ENCODE results near the gene QSOX1.
"Not testable (repeated sequence)": the region's sequence is repeated elsewhere in the genome, so short reads cannot be mapped to it uniquely, and the experiment has no call there.

The QSOX1 gene
- 38.0 to 43.8 reads per million in 2 experiments for total RNA-seq

- peak; percentile 84 for DNase-seq (ENCODE audit: low read depth)
Measured at GRCh38 chr1:180154325-180155181, at the start of gene QSOX1. Gene QSOX1 (plus strand): TSS chr1:180154869. CDS start chr1:180154908, 39 bp downstream.

GRCh38 chr1:180112091-180112490 is 42.6 kb upstream of the QSOX1 start:
- no peak for DNase-seq (ENCODE audit: low read depth)

GRCh38 chr1:180112984-180113647 is 41.6 kb upstream of the QSOX1 start:
- no peak for DNase-seq (ENCODE audit: low read depth)

- DNase-seq (ENCODE audit: low read depth) = no peak
Measured at GRCh38 chr1:180114396-180114945, 40.2 kb upstream of the QSOX1 start.

- DNase-seq (ENCODE audit: low read depth) = no peak
Measured at GRCh38 chr1:180116964-180117763, 37.5 kb upstream of the QSOX1 start.

GRCh38 chr1:180117764-180118116 is 36.9 kb upstream of the QSOX1 start:
- DNase-seq (ENCODE audit: low read depth) = no peak

- DNase-seq (ENCODE audit: low read depth) = no peak
Measured at GRCh38 chr1:180119837-180120236, 34.8 kb upstream of the QSOX1 start.

- no peak for DNase-seq (ENCODE audit: low read depth)
Measured at GRCh38 chr1:180123463-180123936, 31.2 kb upstream of the QSOX1 start.

- no peak for DNase-seq (ENCODE audit: low read depth)
Measured at GRCh38 chr1:180130651-180131050, 24.0 kb upstream of the QSOX1 start.

- DNase-seq (ENCODE audit: low read depth) = no peak
Measured at GRCh38 chr1:180131510-180131909, 23.2 kb upstream of the QSOX1 start.

GRCh38 chr1:180133193-180133592 is 21.5 kb upstream of the QSOX1 start:
- no peak for DNase-seq (ENCODE audit: low read depth)

GRCh38 chr1:180133688-180134087 is 21.0 kb upstream of the QSOX1 start:
- not testable (repeated sequence) for DNase-seq (ENCODE audit: low read depth)

- DNase-seq (ENCODE audit: low read depth) = no peak
Measured at GRCh38 chr1:180135535-180135934, 19.1 kb upstream of the QSOX1 start.

- DNase-seq (ENCODE audit: low read depth) = no peak
Measured at GRCh38 chr1:180136331-180136967, 18.2 kb upstream of the QSOX1 start.

GRCh38 chr1:180136968-180137356 is 17.7 kb upstream of the QSOX1 start:
- DNase-seq (ENCODE audit: low read depth) = no peak

GRCh38 chr1:180137776-180138175 is 16.9 kb upstream of the QSOX1 start:
- DNase-seq (ENCODE audit: low read depth) = no peak

GRCh38 chr1:180141381-180141934 is 13.2 kb upstream of the QSOX1 start:
- no peak for DNase-seq (ENCODE audit: low read depth)

GRCh38 chr1:180143359-180143758 is 11.3 kb upstream of the QSOX1 start:
- no peak for DNase-seq (ENCODE audit: low read depth)

GRCh38 chr1:180144659-180145357 is 9.9 kb upstream of the QSOX1 start:
- DNase-seq (ENCODE audit: low read depth) = no peak

GRCh38 chr1:180145446-180145845 is 9.2 kb upstream of the QSOX1 start:
- DNase-seq (ENCODE audit: low read depth) = no peak

- no peak for DNase-seq (ENCODE audit: low read depth)
Measured at GRCh38 chr1:180150982-180151381, 3.7 kb upstream of the QSOX1 start.

Measured in T follicular helper cell (primary cell).